Pulmonary artery endothelial cell (primary cell): ENCODE results near the gene SCUBE1. TPM values are rescaled to one million over a fixed set of nuclear protein-coding genes. Genes with fewer than 3 reads are reported as not detected.

Experiments
- DNase-seq: peaks from one replicate; pipeline ENCODE4 v3.0.0-alpha.2; 2011; ENCODE audit warnings: low read depth, low spot score
- total RNA-seq: library from RNA; depleted of rRNA; stranded (reverse); fragments of >200 nt; gene quantifications from 2 replicates; pipeline ENCODE4 v1.2.3, GENCODE V29; 2014

Gene SCUBE1
- total RNA-seq, 1 donor from 2014 or later: not detected

DNA sequence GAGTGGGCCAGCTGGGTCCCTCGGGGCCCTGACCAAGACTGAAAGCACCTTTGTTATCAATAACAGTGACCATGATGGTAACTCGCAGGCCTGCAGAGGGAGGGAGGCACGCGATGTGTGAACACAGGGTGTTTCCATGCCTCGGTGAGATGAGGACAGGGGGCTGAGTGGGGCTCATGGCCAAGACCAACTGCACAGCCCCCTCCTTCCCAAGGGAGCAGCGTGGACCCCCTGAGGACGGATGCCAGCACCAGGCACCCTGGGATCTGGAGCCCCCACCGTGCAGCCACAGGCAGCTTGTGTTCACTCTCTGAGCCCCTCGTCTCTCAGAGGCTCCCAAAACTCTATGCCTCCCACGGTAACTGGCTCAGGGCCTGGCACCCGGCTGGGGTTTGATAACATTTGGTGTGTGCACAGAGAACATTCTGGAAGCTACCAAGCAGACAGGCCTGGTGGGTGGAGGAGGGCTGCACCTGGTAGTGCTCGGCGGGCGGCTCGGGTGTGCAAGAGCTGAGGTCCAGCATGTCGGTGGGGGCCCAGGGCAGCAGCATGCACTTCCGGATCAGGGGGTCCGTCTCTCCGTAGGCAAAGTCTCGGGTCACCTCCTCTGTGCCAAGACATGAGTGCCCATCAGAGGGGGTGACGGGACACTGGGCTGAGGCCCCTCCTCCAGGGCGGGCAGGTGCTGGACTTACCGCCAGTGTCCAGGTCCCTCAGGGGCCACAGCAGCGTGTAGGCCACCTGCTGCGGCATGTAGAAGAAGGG is 163.8 kb downstream of the SCUBE1 start:
- no peak for DNase-seq

DNA sequence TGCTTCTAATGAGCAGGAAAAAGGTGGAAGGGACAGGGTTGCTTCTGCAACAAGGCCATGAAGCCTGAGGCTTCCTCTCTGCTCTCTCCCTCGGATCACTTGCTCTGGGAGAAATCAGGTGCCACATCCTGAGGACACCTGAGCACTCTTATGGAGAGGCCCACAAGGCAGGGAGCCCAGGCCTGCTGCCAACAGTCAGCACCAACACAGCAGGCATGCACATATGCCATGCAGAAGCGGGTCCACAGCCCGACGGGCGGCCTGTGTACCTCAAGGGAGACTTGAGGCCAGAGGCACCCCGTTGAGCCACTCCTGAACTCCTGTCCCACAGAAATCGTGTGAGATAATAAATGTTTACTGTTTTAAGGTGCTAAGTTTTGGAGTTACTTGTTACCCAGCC is 165.7 kb downstream of the SCUBE1 start:
- no peak for DNase-seq

DNA sequence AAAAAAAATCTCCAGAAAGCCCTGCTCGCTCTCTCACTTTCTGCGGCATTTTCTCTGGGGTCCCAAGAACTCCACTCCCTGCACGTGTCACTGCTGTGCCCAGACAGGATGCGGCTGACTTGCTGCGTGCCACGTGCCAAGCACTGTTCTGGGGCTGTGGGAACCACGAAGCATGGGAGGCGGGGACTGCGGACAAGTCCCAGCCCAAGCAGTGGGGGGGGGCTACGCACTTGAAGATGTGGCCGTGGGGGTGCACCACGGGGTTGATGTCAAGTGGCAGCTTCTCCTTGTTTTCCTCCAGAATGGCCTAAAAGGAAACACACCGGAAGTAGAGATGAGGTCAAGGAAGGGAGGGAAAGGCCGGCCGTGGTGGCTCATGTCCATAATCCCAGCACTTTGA is 167.1 kb downstream of the SCUBE1 start:
- no peak for DNase-seq

DNA sequence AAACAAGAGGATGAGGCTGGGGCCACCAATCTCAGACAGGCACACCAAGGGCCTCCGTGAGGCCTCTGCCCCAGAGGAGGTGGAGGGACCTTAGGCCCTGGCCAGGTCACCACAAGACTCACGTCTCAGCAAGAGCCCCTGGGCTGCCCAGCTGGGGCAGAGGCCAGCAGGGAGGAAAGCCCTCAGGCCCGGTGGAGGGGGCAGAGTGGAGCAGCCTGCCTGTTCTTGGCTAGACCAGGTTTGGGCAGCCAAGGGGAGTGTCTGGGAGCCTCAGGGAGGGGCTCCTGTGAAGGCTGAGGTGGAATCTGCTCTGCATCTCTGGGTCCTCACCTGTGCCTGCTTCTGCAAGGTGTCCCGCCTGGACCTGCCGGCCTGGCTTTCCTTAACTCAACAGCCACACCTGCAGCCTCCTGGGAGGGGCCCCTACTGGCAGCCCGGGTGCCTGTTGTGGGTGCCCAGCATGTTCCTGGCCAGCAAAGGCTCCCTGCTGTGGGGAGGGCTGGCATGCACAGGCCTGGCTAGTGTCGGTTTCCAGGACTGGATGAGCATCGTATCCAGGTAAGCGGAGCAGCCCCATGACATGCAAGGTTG is 168.1 kb downstream of the SCUBE1 start:
- no peak for DNase-seq

DNA sequence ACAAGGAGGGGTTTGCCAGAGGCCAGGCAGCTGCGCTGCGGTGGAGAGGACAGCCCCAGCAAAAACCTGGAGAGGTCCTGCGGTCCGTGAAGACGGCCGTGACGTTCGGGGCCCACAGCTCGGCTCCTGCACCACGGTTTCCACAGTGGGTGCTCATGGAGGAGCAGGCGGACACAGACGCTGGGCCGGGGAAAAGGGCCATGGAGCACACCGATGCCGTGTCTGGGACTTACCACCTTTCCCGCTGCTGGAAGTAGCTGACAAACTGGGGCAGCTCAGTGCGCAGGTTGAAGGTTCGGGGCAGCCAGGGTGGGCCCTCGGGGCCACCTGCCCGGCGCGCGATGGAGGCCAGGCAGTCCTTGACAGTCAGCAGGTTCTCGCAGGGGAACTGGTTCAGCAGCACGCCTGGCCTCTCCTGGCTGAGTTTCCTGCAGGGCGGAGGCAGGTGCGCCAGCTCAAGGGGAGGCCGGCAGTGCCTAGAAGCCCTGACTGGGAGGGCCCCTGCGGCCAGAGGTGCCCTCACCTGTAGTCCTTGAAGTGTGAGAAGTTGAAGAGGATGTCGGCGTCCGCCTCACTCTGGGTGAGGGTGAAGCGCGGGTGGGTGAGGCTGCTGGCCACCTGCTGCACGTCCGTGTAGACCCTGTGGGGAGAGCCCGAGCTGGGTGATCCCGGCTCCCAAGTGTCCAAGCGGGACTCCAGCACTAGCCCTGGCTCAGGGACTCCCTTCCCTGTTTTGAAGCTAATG is 169.0 kb downstream of the SCUBE1 start:
- DNase-seq: no peak

DNA sequence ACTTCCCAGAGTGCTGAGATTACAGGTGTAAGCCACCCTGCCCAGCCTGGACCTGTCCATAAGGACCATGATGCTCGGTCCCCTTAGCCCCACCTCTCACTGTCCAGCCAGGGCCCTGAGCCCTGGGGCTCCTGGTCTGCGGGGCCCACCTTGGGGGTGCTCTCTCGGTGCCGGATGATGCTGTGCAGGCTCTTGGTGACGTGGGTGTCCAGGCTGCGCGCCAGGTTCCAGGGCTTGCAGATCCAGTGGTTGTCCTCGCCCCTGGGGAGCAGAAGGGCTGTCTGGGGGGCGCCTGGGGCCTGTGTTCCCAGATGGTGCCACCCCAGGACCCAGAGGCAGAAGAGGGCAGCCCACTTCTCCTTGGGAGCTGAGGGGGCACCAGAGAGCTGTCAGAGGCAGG is 169.6 kb downstream of the SCUBE1 start:
- no peak for DNase-seq

DNA sequence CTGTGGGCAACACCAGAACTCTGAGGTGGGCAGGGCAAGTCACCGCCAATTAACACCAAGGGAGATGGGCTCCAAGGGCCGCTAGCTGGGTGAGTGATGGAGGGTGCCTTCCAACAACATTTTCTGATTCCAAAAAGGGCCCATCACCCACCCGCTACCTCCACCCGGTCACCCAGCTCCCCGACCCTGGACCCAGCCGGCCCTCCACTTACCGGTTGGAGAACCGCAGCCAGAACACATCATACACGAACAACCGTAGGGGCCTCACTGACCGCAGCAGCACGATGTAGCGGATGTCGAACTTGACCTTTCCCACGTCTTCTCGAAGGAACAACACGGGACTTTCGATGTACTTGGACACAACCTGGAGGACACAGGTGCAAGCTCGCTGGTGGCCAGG is 171.0 kb downstream of the SCUBE1 start:
- no peak for DNase-seq

DNA sequence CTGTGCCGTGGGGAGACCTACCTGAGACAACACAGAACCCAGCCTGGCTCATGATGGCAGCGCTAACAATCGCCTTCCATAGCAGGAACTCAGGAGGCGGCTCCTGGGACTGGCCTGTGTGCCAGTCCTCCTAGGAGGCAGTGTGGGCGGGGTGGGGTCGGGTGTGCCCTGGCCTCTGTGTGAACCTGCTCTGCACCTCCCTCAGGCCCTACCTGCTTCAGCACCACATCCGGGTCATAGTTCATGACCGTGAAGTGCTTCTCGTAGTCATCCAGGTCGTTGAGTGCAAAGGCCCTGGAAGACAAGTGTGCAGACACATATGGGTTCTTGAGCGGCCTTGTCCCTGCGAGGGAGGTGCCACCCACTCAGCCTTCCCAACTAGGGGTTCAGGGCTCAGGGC is 171.6 kb downstream of the SCUBE1 start:
- no peak for DNase-seq

DNA sequence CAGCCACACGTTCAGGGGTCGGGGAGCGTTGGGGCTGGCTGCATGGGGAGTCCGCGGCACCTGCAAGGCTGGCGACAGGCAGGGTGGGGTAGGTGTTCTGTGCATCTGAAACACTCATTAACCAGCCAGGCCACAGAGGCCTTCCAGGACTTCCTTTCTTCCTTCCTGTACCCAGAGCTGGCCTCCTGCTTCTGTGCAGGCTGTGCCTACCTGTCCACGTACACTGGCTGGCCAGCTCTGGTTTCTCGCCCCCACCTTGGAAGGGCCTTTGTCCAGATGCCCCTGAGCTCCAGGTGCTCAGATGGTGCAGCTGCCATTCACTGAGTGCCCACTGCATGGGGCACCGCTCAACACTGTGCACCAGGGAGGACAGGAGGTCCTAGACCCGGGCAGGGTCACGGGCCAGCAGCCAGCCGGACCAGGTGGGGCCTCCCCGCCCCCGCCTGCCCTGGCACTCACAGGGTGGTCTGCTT is 172.1 kb downstream of the SCUBE1 start:
- DNase-seq: no peak

DNA sequence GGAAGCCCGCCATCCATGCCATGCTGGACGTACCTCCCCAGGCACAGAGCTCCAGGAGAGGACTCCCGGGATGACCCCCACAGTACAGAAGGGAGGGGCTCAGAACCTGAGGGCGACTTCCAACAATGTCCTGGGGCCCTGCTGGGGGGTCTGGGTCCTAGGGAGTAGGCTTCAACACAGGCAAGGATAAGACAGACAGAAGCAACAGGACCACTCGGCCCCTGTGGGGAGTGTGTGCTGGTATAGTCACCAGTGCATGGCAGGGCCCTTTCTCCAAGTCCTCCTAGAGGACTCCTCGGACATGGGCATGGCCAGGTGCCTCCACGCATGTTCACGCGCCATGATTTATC is 173.1 kb downstream of the SCUBE1 start:
- DNase-seq: no peak

DNA sequence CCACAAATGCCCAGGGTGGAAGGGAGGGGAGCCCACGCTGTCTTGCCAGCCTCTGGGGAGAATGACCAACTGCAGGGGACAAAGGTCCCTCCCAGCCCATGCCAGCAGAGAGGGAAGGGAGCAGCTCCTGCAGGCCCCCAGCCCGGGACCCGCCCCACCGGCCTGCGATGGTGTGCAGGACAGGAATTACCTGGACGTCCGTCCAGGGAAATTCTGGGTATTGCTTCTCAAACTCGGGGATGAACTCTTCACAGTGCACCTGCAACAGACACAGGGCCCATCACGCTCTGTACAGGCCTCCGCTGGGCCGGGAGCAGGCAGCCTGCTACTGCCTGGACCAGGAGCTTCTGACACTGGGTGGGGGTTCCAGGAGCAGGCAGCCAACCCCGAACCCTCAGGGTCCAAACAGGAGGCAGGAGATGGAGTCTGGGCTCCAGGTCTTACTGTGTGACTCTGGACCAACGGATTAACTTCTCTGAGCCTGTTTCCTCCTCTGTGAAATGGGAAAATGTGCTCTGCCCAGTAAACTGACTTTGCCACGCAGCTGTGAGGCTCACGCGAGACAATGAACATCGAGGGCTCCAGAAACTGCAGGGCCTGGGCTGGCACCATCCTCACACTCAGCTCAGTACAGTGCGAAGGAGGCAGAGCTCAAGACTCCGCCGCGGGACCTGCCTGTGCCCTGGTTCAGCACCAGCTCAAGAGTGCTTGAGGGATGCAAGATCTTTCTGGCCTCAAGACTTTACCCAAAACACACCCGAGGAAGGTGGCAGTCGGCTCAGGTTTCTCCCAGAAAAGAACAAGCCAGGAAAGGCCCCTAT is 173.7 kb downstream of the SCUBE1 start:
- no peak for DNase-seq

DNA sequence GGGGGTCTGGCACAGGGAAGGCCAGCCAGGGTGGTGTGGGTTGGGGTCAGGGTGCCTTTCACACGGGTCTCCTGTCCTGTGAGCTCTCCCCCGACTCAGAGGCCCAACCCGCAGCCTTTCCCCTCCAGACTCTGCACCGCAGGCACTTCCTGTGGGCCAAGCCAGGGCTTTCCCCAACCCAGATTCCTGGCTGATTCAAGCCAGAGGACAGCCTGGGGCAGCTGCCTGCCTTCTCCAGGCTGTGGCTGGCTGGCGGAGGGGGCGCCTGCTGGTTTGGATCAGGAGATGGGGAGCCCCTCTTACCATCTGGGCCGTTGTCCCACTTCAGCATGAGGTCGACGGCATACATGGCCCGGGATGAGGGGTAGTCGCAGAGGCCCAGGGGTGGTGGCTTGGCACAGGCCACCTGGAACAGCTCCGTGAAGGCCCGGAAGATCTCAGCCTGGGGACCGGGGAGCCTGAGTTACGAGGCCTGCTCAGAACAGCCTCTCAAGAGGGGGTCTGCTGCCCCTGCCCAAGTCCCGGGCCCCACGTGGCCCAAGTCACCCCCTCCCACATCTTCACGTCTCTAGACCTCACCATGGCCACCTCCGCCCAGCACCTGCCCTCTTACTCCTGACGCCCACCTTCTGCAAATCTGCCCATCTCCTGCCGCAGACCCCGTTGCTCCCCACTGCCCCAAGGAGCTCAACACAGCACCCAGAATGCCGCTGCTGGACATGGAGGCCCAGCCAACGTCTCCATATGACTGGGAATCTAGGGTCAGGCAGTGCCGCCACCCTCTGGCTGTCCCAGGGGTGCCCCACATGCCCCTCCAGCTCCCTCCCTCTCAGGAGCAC is 174.5 kb downstream of the SCUBE1 start:
- DNase-seq: no peak

DNA sequence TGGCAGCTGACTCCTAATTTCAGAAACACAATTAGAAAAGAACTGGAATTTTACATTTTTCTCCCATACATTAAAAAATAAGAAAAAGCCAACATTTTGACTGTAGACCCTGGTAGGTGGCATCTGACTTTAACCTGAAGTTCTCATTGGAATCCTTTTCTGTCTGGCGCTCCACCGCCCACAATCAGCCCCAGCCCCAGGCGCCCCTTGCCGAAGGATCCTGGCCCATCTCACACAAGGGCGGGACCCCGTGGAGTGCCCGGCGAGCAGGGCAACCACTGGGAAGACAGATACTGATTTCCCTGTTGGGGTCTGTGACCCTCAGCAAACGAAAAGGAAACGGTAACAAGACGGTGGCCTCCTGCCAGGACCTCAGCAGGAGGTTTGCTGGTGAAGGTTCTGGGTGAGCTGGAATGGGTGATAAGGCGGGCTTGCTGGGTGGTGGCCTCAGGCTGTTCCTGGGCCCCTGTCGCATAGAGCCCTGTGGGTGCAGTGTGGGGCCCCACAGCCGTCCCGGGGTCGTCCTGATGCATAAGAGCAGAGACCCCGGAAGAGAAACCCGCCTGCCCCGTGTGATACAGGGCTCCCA is 176.1 kb downstream of the SCUBE1 start:
- DNase-seq: no peak

DNA sequence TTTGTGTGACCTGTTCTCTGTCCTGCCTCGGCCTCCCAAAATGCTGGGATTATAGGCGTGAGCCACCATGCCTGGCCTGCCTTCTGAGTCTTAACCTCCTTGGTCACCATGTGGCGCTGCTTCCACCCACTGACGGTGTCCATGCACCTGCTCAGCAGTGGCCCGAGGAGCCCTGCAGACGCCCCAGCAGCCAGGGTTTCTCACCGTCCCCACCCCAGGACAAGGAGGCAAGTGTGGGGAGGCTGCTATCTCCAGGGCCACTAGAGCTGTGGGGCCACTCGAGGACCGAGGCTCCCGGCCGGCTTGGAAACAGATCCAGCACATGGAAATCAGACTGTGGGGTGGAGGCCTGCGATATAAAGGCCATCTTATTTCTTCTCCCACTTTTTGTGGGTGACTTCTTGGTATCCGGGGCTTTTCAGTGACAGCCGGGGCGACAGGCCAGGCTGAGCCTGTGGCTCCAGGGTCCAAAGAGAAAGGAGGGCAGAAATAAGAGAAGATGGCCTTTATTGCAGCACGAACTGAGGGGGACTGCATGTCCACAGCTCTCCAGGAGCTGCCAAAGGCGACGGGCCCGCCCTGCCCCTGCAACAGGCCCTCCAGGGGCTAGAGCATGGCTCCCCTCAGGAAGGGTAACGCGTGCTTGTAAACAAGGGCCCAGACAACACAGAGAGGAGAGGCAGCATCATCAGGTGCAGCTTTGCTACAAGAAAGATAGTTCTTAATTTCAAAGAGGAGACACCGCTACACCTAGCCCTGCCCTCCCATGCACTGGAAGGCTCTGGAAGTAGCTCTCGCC is 176.8 kb downstream of the SCUBE1 start:
- DNase-seq: no peak

DNA sequence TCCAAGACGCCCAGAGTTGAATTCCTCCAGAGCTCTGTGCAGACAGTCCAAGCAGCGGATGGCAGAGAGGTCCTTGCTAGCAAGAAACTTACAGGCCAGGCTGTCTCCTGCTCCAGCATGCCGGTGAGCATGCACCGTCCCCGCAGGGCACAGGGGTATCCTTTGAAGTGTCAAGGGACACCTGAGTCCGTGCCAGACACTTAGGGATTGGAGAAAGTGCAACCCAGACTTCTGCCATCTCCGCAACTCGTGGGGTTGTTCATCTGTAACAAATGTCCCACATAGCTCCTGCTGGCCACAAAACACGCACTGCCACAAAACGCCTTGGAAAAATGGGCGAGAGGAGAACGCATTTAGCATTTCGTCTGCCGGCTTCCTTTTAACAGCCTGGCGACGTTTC is 178.5 kb downstream of the SCUBE1 start:
- DNase-seq: no peak

DNA sequence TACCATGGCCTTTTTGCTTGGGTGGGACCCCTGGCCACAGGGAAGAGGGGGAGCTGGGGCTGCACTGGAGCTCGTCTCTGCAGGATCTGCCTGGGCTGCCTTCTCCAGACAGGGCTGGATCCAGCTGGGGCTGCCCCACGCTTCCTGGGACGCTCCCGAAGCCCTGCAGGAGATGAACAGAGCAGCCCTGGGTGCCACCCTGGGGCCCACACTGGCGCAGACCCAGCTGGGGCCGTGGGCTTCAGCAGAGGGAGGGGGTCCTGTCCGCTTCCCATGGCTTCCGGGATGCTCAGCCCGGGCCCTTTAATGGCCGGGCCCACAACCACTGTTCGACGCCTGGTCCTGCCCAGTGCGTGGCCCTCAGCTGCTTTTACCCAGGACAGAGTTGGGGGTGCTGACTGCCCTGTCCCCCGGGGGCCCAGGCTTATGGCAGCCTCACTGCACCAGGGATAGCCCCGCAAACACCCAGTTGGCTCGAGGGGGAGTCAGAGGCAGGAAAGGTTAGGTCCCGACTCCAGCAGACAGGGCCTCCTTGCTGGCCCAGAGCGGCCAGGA is 179.9 kb downstream of the SCUBE1 start:
- DNase-seq: no peak

DNA sequence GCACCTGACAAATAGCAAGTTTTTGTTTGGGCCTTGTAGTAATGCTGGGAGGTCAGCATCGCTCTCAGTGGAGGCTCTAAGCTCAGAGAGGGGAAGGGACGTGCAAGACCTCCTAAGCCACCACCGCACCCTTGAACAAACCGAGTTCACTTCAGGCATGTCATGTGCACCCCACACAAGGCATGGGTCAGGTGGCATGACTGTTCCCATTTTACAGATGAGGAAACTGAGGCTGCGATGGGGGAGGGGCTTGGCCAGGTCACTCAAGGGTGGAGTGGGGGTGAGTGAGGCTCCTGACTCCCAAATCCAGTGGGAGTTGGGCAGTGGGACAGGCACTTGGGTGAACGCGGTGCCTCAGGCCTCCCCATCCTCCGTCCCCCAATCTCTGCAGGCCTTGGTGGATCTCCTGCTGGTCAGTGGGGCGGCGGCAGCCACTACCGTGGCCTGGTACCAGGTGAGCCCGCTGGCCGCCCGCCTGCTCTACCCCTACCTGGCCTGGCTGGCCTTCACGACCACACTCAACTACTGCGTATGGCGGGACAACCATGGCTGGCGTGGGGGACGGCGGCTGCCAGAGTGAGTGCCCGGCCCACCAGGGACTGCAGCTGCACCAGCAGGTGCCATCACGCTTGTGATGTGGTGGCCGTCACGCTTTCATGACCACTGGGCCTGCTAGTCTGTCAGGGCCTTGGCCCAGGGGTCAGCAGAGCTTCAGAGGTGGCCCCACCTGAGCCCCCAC is 180.6 kb downstream of the SCUBE1 start:
- no peak for DNase-seq

DNA sequence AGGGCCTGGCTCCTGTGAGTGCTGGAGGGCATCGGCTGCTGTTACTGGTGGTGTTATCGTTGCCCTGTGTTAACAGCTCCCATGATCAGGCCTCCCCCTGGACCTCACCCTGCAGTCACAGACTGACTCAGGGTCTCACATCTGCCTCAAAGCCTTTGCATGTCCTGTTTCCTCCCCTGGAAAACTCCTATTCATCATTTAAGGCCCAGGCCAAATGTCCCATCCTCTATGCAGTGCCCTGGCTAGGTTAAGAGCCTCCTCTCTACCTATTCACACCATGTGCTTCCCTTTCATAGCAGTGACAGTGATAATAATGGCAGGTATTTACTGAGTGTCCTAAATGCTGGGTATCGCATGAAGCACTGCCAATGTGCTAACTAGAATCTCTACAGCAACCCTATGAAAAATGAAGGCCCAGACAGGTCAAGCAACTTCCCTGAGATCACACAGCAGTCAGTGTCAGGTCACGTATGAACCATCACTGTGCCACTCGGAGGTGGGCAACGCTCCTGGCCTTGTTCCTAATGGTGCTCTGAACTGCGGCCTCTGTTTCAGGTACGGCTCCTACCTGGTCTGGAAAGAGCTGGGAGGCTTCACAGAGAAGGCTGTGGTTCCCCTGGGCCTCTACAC is 182.6 kb downstream of the SCUBE1 start:
- no peak for DNase-seq
